Caco-2 (cell line): ENCODE measurements around the gene DPEP3. TPM values are rescaled to one million over a fixed set of nuclear protein-coding genes. Genes with fewer than 3 reads are reported as not detected.
"Not testable (repeated sequence)": the region's sequence is repeated elsewhere in the genome, so short reads cannot be mapped to it uniquely, and the experiment has no call there.

ENCODE experiments used
- BruUV-seq: library from RNA; stranded (reverse); fragments of 400-500 nt; replicated peaks from 2 replicates; lab custom pipeline; 2021; lab: Mats Ljungman, UMichigan
- CTCF ChIA-PET: fragments of 300-600 bp; sonication (Branson Sonifier 250); formaldehyde crosslinking; loops from one replicate; lab custom pipeline; 2022; ENCODE audit warnings: antibody characterized with exemption; lab: Charles Lee
- POLR2A ChIA-PET: fragments of 300-600 bp; sonication (Branson Sonifier 250); formaldehyde crosslinking; loops from one replicate; lab custom pipeline; 2022; ENCODE audit warnings: antibody characterized with exemption; lab: Charles Lee
- DNase-seq, 2 experiments: peaks; one replicate each; pipeline versions ENCODE4 v3.0.0 to v3.0.0-alpha.2; 2020 to 2022
- H3K27me3 ChIP-seq: replicated peaks from 2 replicates; pipeline ENCODE4 v1.6.0; 2011; ENCODE audit warnings: low read length; ENCODE audit not compliant: control insufficient read depth, insufficient read depth
- H3K36me3 ChIP-seq: 2 replicates; pipeline ENCODE4 v1.5.1; 2011; ENCODE audit warnings: low read length; ENCODE audit not compliant: control insufficient read depth, insufficient read depth
- H3K4me1 ChIP-seq: fragments of 250-450 bp; sonication (Bioruptor Pico); 2 replicates; pipeline ENCODE4 v1.5.1; 2020; ENCODE audit warnings: mild to moderate bottlenecking
- H3K4me3 ChIP-seq: 2 replicates; pipeline ENCODE4 v1.5.1; 2011; ENCODE audit warnings: low read depth, mild to moderate bottlenecking, control low read depth, low read length
- H3K9me3 ChIP-seq: fragments of 250-450 bp; sonication (Bioruptor Pico); 2 replicates; pipeline ENCODE4 v1.5.1; 2020; ENCODE audit warnings: mild to moderate bottlenecking, moderate library complexity
- H3K27ac Mint-ChIP-seq: one replicate; pipeline ENCODE4 v1.8.0; 2022; ENCODE audit warnings: mixed read lengths; ENCODE audit not compliant: unreplicated experiment
- H3K27me3 Mint-ChIP-seq: one replicate; pipeline ENCODE4 v1.8.0; 2022; ENCODE audit warnings: mixed read lengths; ENCODE audit not compliant: insufficient read depth, unreplicated experiment
- H3K36me3 Mint-ChIP-seq: one replicate; pipeline ENCODE4 v1.8.0; 2022; ENCODE audit warnings: mild to moderate bottlenecking, mixed read lengths; ENCODE audit not compliant: insufficient read depth, unreplicated experiment
- H3K4me1 Mint-ChIP-seq: one replicate; pipeline ENCODE4 v1.8.0; 2022; ENCODE audit warnings: low read depth, mixed read lengths; ENCODE audit not compliant: unreplicated experiment
- H3K4me3 Mint-ChIP-seq: one replicate; pipeline ENCODE4 v1.8.0; 2022; ENCODE audit warnings: mild to moderate bottlenecking, moderate library complexity, mixed read lengths; ENCODE audit not compliant: unreplicated experiment
- H3K9me3 Mint-ChIP-seq: one replicate; pipeline ENCODE4 v1.8.0; 2022; ENCODE audit warnings: mixed read lengths; ENCODE audit not compliant: unreplicated experiment
- intact Hi-C: fragments of 100-400 bp; cut with micrococcal nuclease; formaldehyde crosslinking; loops from one replicate; pipeline ENCODE4 v1.10.0; 2022; ENCODE audit not compliant: unreplicated experiment
- total RNA-seq: library from RNA; stranded (reverse); gene quantifications from 2 replicates; pipeline ENCODE4 v1.2.3, GENCODE V29; 2022
- TF ChIP-seq, protein P1 (sequence below), 2 experiments: fragments of 200-600 bp in 1 of 2; IDR thresholded peaks; 1 replicate in 1 of 2; 2 replicates in 1 of 2; pipeline versions ENCODE4 v1.5.1 to v1.8.0; 2011 to 2022; ENCODE audit warnings: antibody characterized with exemption in 1 of 2, control low read depth in 1 of 2, inconsistent platforms in 1 of 2, low read depth in 1 of 2, low read length in 1 of 2, mild to moderate bottlenecking in 1 of 2, moderate library complexity in 1 of 2; ENCODE audit not compliant: insufficient read depth in 1 of 2, severe bottlenecking in 1 of 2, unreplicated experiment in 1 of 2

Gene DPEP3
- total RNA-seq, 1 experiment from 2014 or later: not detected

- H3K4me3 Mint-ChIP-seq, H3K4me1 Mint-ChIP-seq, intact Hi-C loops, H3K36me3 Mint-ChIP-seq, H3K9me3 Mint-ChIP-seq, H3K27me3 ChIP-seq, DNase-seq, H3K27ac Mint-ChIP-seq, H3K4me1 ChIP-seq, H3K36me3 ChIP-seq, H3K27me3 Mint-ChIP-seq, BruUV-seq, H3K9me3 ChIP-seq, H3K4me3 ChIP-seq: not testable (repeated sequence)
- CTCF ChIA-PET: interaction anchor here (0.5 to 1.5 kb wide), 4 partner anchors 29 to 226 kb away, joined by 3 read pairs; no protein-coding TSS in a partner anchor
- POLR2A ChIA-PET: interaction anchor here (0.6 kb wide), 1 partner anchor 133 kb away, joined by 6 read pairs; no protein-coding TSS in a partner anchor
Observed at GRCh38 chr16:67998231-67998778, 18.0 kb upstream of the DPEP3 start.

DNA sequence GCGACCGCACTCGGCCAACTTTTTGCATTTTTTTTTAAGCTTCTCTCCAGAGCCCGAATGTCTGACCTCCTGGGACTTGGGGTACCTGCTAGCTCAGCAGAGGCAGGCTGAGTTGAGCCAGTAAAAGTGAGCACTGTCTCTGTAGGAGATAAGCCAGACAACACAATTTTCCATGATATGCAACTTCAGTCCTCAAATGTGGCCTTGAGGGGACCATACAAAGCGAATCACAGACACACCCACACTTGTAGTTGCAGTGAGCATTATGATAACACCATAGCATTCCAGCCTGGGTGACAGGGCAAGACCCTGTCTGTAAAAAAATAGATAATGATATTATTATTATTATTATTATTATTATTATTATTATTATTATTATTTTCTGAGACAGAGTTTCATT, 16.4 kb upstream of the DPEP3 start:
- TF ChIP-seq, protein P1, sequence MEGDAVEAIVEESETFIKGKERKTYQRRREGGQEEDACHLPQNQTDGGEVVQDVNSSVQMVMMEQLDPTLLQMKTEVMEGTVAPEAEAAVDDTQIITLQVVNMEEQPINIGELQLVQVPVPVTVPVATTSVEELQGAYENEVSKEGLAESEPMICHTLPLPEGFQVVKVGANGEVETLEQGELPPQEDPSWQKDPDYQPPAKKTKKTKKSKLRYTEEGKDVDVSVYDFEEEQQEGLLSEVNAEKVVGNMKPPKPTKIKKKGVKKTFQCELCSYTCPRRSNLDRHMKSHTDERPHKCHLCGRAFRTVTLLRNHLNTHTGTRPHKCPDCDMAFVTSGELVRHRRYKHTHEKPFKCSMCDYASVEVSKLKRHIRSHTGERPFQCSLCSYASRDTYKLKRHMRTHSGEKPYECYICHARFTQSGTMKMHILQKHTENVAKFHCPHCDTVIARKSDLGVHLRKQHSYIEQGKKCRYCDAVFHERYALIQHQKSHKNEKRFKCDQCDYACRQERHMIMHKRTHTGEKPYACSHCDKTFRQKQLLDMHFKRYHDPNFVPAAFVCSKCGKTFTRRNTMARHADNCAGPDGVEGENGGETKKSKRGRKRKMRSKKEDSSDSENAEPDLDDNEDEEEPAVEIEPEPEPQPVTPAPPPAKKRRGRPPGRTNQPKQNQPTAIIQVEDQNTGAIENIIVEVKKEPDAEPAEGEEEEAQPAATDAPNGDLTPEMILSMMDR (IDR thresholded peaks at IDR 0.05; ENCODE audit: insufficient read depth in 1 of 2, low read depth in 1 of 2, low read length in 1 of 2, severe bottlenecking in 1 of 2, unreplicated experiment in 1 of 2): no peak
- Mint-ChIP-seq H3K4me1 (no peaks in the 10 kb centered on the region), H3K4me3 (no peak overlapping the region), H3K36me3 (no peaks in the 10 kb centered on the region), H3K9me3 (no peaks in the 10 kb centered on the region), H3K27ac (no peak overlapping the region), H3K27me3 (no peaks in the 10 kb centered on the region)
- BruUV-seq: no TSS peak
- no peak for DNase-seq
- H3K9me3 ChIP-seq: no peaks in the 10 kb centered on the region
- H3K4me3 ChIP-seq: no peak overlapping the region
- peaks cover 7% of the 10 kb centered on the region for H3K4me1 ChIP-seq
- ChIA-PET POLR2A (no interaction called here), CTCF (no interaction called here)
- intact Hi-C loops: no loop called here
- H3K36me3 ChIP-seq: no peaks in the 10 kb centered on the region
- H3K27me3 ChIP-seq: no peaks in the 10 kb centered on the region

- Histone ChIP-seq H3K36me3 (no peaks in the 10 kb centered on the region), H3K4me3 (no peak overlapping the region), H3K27me3 (no peaks in the 10 kb centered on the region), H3K9me3 (no peaks in the 10 kb centered on the region), H3K4me1 (peaks cover 7% of the 10 kb centered on the region)
- no TSS peak for BruUV-seq
- CTCF ChIA-PET: interaction anchor here (0.6 kb wide), 1 partner anchor 620 kb away, joined by 5 read pairs; no protein-coding TSS in a partner anchor
- POLR2A ChIA-PET: no interaction called here
- no peaks in the 10 kb centered on the region for H3K36me3 Mint-ChIP-seq
- H3K27ac Mint-ChIP-seq: no peak overlapping the region
- H3K27me3 Mint-ChIP-seq: no peaks in the 10 kb centered on the region
- H3K9me3 Mint-ChIP-seq: no peaks in the 10 kb centered on the region
- no peak overlapping the region for H3K4me3 Mint-ChIP-seq
- DNase-seq: no peak
- no peaks in the 10 kb centered on the region for H3K4me1 Mint-ChIP-seq
- intact Hi-C loops: no loop called here
- TF ChIP-seq, protein P1 (IDR thresholded peaks at IDR 0.05; ENCODE audit: insufficient read depth in 1 of 2, low read depth in 1 of 2, low read length in 1 of 2, severe bottlenecking in 1 of 2, unreplicated experiment in 1 of 2): no peak
Observed at GRCh38 chr16:67995423-67995822, 15.1 kb upstream of the DPEP3 start.

DNA sequence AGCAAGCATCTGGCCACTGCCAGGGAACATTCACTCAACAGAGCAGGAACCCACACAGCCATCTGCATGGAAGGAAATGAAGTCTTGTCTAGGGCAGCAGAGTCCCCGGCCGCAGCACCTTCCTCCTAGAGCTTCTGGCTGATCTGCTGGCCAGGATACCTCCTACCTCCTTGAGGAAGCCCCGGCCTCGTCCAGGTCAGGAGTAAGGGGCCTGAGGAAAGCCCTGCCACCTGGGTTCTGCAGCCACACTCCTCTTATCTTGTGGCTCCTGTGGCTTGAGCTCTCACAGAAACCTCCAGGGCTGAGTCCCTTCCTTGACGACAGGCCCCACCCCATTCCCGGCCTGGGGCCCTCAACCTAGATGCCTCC, 13.7 kb upstream of the DPEP3 start:
- CTCF ChIA-PET: interaction anchor here (0.5 to 1.0 kb wide), 9 partner anchors 12 to 873 kb away, joined by 3 to 12 read pairs (median 3); partner anchors contain the start of genes DDX28 and DUS2
- H3K4me1 Mint-ChIP-seq, H3K27me3 ChIP-seq, DNase-seq, H3K36me3 Mint-ChIP-seq, H3K36me3 ChIP-seq, BruUV-seq, H3K9me3 Mint-ChIP-seq, H3K27ac Mint-ChIP-seq, H3K27me3 Mint-ChIP-seq, H3K4me3 ChIP-seq, H3K4me1 ChIP-seq, H3K9me3 ChIP-seq, intact Hi-C loops, H3K4me3 Mint-ChIP-seq: not testable (repeated sequence)
- POLR2A ChIA-PET: interaction anchor here (0.6 kb wide), 2 partner anchors 28 to 59 kb away, joined by 3 to 5 read pairs; no protein-coding TSS in a partner anchor
